Pancreas (tissue), 10 donors: Measurements from ENCODE around the gene MAP3K21. TPM values are rescaled to one million over a fixed set of nuclear protein-coding genes. Genes with fewer than 3 reads are reported as not detected.
A peak's percentile ranks its signal among the peaks of the same experiment; 100 is the strongest.

Experiments used
- ATAC-seq, 4 donors: fragments of 200-7000 bp; cut with Tn5 transposase; one replicate each; pipeline versions ENCODE4 v1.8.0 to v1.9.1; 2020; ENCODE audit warnings: mild to moderate bottlenecking in 4 of 4, moderate library complexity in 4 of 4
- DNase-seq, 6 donors: peaks; one replicate each; pipeline ENCODE4 v3.0.0-alpha.2; 2020
- FAIRE-seq: peaks from 2 replicates; lab custom pipeline; 2012; peaks lifted over from hg19 to GRCh38; lab: Jason Lieb, UNC
- H3K27ac ChIP-seq, 4 donors: fragments of 200-600 bp; sonication (generic); 1 replicate in 3 of 4; 2 replicates in 1 of 4; pipeline versions ENCODE4 v1.5.0 to v1.8.0; 2020
- H3K27me3 ChIP-seq, 4 donors: fragments of 200-600 bp; one replicate each; pipeline ENCODE4 v1.8.0; 2021
- H3K36me3 ChIP-seq, 3 donors: fragments of 200-600 bp; sonication (generic) in 1 of 3; one replicate each; pipeline versions ENCODE4 v1.5.0 to v1.8.0; 2020 to 2021
- H3K4me1 ChIP-seq, 3 donors: fragments of 200-600 bp; one replicate each; pipeline ENCODE4 v1.8.0; 2021
- H3K4me3 ChIP-seq, 4 donors: fragments of 200-600 bp; sonication (generic) in 2 of 4; one replicate each; pipeline versions ENCODE4 v1.5.0 to v1.8.0; 2020 to 2021
- H3K9me3 ChIP-seq, 4 donors: fragments of 200-600 bp; one replicate each; pipeline ENCODE4 v1.8.0; 2021
- WGBS, 2 donors: extraction: QIAGEN DNeasy Blood & Tissue Kit; methylation state at CpG; one replicate each; pipeline ENCODE4 v1.1.7; 2013; 5-methylcytosine and 5-hydroxymethylcytosine counted together
- intact Hi-C, 3 donors: fragments of 100-400 bp; cut with DNase I; formaldehyde crosslinking; loops; one replicate each; pipeline versions ENCODE4 v1.11.1 to v1.14.2; 2022
- polyA plus RNA-seq, 2 donors: library from polyadenylated mRNA; stranded (reverse); fragments of 200-250 nt; gene quantifications; one replicate each; pipeline ENCODE4 v1.2.3, GENCODE V29; 2013
- total RNA-seq, 6 donors: library from RNA; stranded (reverse); fragmentation: NEBNext Ultra II Directional in 4 of 6; extraction: Animal tissue kit (Norgen Biotek cat#: 25700) in 4 of 6; gene quantifications; one replicate each; pipeline versions ENCODE4 v1.2.1 to v1.2.4, GENCODE V29; 2021 to 2023
- TF ChIP-seq, protein P1 (sequence below), 4 donors: fragments of 200-600 bp; sonication (generic) in 3 of 4; IDR thresholded peaks; one replicate each; pipeline versions ENCODE4 v1.5.0 to v1.8.0; 2021; ENCODE audit warnings: antibody characterized with exemption in 4 of 4
- donor health status: healthy with polysubstance abuse.
- donor health status: DM: no; HTN: no; CAD: no; lungs with moderate emphysema.
- donor health status: DM: no; HTN: no; CAD: no.
- donor health status: control.
- donor health status: control.
- donor health status: Bipolar disorder and iron deficiency.
- donor health status: DM: yes; HTN: yes; CAD: no.
- donor health status: DM: no; HTN: no; CAD: no.
- donor health status: DM: no; HTN: no; CAD: no.
- donor health status: DM: yes; HTN: yes; CAD: no.

Gene MAP3K21
- total and polyA plus RNA-seq, 8 donors = 9.7 to 22.0 (median 15.3) TPM

DNA sequence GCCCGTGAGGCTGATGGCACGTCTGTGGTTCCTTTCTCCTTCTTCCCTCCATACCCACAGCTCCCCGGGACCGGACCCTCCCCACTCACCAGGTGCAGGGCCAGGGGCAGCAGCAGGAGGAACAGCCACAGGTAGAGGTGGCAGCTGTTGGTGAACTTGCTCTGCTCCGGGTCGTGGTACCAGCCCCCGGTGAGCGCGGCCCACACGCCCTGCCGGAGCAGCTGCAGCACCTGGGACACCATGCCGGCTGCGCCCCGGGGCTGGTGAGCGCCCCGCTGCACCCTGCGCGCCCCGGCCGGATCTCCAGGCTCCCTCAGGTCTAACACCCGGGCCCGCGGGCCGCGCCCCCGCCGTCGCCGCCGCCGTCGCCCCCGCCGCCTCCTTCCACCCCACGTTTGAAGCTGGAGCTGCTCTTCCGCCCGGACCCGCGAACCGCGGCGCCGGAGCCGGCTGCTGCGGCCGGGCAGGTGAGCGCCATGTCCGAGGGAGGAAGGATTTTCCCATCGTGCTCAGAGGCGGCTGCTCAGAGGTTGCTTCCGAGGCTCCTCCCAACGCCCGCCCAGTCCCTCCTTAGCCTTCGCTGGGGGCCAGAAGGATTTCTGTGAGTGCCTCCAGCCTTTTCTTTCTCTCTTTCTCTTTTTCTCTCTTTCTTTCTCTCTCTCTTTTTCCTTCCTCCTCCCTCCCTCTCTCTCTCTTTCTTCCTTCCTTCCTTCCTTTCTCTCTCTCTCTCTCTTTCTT is 32.1 kb upstream of the MAP3K21 start, which contains the start of gene PCNX2:
Gene PCNX2, minus strand, starts transcription at position 489 of the 738 bp plus-strand sequence. Its CDS starts 247 bp downstream, at position 242.
- Histone ChIP-seq H3K27me3 (no peaks in the 10 kb centered on the region), H3K4me3 (peak within 1 kb of the TSS; percentile 62 to 84 (median 70)), H3K4me1 (no peaks in the 10 kb centered on the region), H3K9me3 (no peaks in the 10 kb centered on the region), H3K36me3 (no peaks in the 10 kb centered on the region), H3K27ac (peak within 1 kb of the TSS in 3 of 4 donors; percentile 16 to 66 (median 22))
- TF ChIP-seq, protein P1, sequence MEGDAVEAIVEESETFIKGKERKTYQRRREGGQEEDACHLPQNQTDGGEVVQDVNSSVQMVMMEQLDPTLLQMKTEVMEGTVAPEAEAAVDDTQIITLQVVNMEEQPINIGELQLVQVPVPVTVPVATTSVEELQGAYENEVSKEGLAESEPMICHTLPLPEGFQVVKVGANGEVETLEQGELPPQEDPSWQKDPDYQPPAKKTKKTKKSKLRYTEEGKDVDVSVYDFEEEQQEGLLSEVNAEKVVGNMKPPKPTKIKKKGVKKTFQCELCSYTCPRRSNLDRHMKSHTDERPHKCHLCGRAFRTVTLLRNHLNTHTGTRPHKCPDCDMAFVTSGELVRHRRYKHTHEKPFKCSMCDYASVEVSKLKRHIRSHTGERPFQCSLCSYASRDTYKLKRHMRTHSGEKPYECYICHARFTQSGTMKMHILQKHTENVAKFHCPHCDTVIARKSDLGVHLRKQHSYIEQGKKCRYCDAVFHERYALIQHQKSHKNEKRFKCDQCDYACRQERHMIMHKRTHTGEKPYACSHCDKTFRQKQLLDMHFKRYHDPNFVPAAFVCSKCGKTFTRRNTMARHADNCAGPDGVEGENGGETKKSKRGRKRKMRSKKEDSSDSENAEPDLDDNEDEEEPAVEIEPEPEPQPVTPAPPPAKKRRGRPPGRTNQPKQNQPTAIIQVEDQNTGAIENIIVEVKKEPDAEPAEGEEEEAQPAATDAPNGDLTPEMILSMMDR (IDR thresholded peaks at IDR 0.05) = no peak
- intact Hi-C loops = no loop called here
- peak; percentile 52 to 82 (median 60) for DNase-seq
- no peak for FAIRE-seq
- WGBS, 2 donors = 1% methylated on average over 48 to 54 of the region's 54 CpGs
- ATAC-seq = peak; percentile 89 to 97 (median 95)

DNA sequence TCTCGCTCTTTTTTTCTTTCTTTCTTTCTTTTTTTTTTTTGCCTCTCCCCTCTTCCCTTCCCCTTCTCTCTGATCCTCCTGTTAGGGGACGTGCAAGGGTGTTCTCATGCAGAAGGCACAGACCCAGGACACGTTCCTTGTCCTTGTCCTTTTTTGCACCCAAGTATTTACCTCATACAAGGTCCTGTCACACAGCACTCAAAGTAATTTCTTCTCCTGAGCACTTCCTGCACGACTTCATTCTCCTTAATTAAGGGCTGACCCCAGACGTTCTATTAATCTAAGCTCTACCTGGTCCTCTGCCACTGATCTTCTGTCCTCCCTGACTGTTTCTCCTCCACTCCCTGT is 31.6 kb upstream of the MAP3K21 start:
- DNase-seq (no peak), ATAC-seq (no peak), FAIRE-seq (no peak)
- Histone ChIP-seq H3K4me3 (peak overlapping the region in 2 of 4 donors; percentile 62 to 84), H3K36me3 (no peaks in the 10 kb centered on the region), H3K27me3 (no peaks in the 10 kb centered on the region), H3K4me1 (no peaks in the 10 kb centered on the region), H3K27ac (peak overlapping the region in 1 of 4 donors; percentile 16), H3K9me3 (no peaks in the 10 kb centered on the region)
- intact Hi-C loops = no loop called here
- WGBS, 2 donors = 1 to 4% methylated on average over 5 of the region's 5 CpGs
- TF ChIP-seq, protein P1 (IDR thresholded peaks at IDR 0.05) = no peak

DNA sequence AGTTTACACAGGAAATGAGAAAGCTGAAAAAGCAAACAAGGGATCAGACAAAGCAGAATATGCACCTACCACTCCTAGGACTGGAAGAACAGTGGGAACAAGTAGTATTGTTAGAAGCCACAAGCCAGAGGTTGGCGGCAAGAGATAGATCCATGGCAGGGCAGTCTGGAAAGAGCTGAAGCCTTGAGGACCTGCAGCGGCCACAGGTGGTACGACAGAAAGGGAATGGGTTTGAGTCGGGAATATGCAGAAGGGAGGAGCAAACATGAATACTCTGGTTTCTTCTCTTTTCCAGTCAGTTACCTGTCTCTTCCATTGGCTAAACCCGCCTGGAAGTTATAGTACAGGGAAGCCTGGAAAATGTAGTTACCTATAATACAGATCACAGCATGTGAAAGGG is 28.1 kb upstream of the MAP3K21 start:
- ATAC-seq (no peak), FAIRE-seq (no peak), DNase-seq (no peak)
- TF ChIP-seq, protein P1 (IDR thresholded peaks at IDR 0.05) = no peak
- no peaks in the 10 kb centered on the region for H3K4me1 ChIP-seq
- no peaks in the 10 kb centered on the region for H3K36me3 ChIP-seq
- H3K4me3 ChIP-seq = no peak overlapping the region
- intact Hi-C loops = no loop called here
- 58 to 85% methylated on average over 5 of the region's 5 CpGs for WGBS, 2 donors
- no peaks in the 10 kb centered on the region for H3K27me3 ChIP-seq
- H3K9me3 ChIP-seq = no peaks in the 10 kb centered on the region
- no peak overlapping the region for H3K27ac ChIP-seq

DNA sequence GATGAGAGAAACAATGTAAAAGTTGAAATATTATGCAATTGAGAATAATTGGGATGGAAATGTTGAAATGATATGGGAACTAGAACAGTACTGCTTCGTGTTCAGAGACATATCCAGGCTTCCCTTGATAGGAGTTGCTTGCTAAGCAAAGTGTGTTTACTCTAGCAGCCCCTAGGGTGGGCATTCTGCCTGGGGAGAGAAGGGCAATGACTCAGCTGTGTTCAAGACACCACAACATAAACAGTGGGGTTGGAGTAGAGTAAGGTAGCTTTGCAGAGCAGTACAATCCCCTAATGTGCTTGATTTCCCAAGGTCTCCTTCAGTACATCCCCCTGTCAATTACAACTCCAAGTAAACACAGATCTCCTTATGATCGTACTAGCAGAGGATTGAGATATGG is 27.2 kb upstream of the MAP3K21 start:
- H3K4me3 ChIP-seq = no peak overlapping the region
- H3K36me3 ChIP-seq = no peaks in the 10 kb centered on the region
- DNase-seq = no peak
- intact Hi-C loops = no loop called here
- no peak overlapping the region for H3K27ac ChIP-seq
- no peaks in the 10 kb centered on the region for H3K4me1 ChIP-seq
- no peaks in the 10 kb centered on the region for H3K9me3 ChIP-seq
- 44 to 70% methylated on average over 2 of the region's 2 CpGs for WGBS, 2 donors
- ATAC-seq = no peak
- H3K27me3 ChIP-seq = no peaks in the 10 kb centered on the region
- no peak for FAIRE-seq
- TF ChIP-seq, protein P1 (IDR thresholded peaks at IDR 0.05) = no peak

DNA sequence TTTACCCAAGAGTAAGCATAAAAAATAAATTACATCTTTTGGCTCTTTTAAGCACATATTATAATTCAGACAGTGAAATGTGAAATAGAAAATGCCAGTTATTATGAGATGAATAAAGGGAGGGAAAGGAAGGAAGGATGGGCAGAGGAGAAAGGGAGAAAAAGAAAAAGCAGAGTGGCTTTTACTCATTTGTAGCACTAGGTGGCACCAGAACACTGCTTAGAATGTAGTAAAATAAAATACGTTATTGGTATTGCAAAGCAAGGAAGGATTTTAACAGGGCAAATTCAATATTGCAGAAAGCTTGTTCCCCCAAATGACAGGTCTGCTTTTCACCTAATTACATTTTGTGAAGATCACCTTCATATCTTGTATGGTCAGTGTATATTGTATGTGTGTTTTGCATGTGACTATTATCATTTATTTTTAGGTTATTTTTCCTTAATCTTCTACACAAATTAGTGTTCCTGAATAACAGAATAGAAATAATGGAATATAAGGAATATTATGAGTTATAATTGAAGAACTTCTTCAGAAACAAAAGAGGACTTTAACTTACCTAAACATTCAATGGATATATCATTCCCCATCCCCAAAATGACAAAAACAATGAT is 22.9 kb upstream of the MAP3K21 start:
- WGBS, 2 donors = 0 to 2% methylated on average over 1 of the region's 1 CpG
- ATAC-seq (peak; percentile 56 to 89 (median 80)), DNase-seq (no peak), FAIRE-seq (peak; percentile 94)
- H3K36me3 ChIP-seq = no peaks in the 10 kb centered on the region
- no peaks in the 10 kb centered on the region for H3K4me1 ChIP-seq
- intact Hi-C loops = no loop called here
- no peaks in the 10 kb centered on the region for H3K9me3 ChIP-seq
- H3K27ac ChIP-seq = no peak overlapping the region
- no peak overlapping the region for H3K4me3 ChIP-seq
- TF ChIP-seq, protein P1 (IDR thresholded peaks at IDR 0.05) = peak; percentile 35 to 71 (median 60)
- H3K27me3 ChIP-seq = no peaks in the 10 kb centered on the region
